Tibial nerve (tissue), 4 donors: ENCODE results near the gene PLAC8L1.

ENCODE experiments used
- CTCF ChIP-seq, 5 experiments: fragments of 200-600 bp in 3 of 5; fragments of 450-650 bp in 2 of 5; sonication (generic) in 3 of 5; IDR thresholded peaks; one replicate each; pipeline ENCODE4 v1.5.1; 2016 to 2019; ENCODE audit warnings: antibody characterized with exemption in 5 of 5, mild to moderate bottlenecking in 3 of 5, moderate library complexity in 2 of 5
- EP300 ChIP-seq, 2 donors: sonication (generic); formaldehyde crosslinking; IDR thresholded peaks; one replicate each; pipeline ENCODE4 v1.6.1; 2017; ENCODE audit warnings: antibody characterized with exemption in 2 of 2, mild to moderate bottlenecking in 1 of 2
- POLR2A ChIP-seq, 2 donors: fragments of 450-650 bp; IDR thresholded peaks; one replicate each; pipeline ENCODE4 v1.6.1; 2017; ENCODE audit warnings: antibody characterized with exemption in 2 of 2, mild to moderate bottlenecking in 2 of 2, moderate library complexity in 2 of 2

DNA sequence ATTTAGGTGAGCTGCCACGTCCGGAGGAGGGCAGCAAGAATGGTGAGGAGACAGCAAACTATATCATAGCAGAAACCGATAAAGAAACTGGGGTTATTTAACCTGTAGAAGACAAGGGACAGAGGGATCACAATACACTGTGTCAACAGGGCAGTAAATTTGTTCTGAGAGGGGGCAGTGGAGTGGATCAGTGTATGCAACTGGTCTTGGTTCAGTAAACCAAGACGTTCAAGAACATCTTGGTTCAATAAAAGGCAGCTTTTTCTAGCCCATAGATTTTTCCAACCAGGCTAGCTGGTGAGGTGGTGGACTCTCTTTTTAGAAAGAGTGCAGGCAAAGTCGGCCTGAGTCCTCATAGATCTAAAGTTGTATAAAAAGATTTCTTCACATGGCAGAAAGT, 55.3 kb downstream of the PLAC8L1 start:
- TF ChIP-seq CTCF (IDR thresholded peaks at IDR 0.05) (no peak), EP300 (IDR thresholded peaks at IDR 0.05) (no peak), POLR2A (IDR thresholded peaks at IDR 0.05) (no peak)
